ENCODE measurements around the gene VWA8.
A peak's percentile ranks its signal among the peaks of the same experiment; 100 is the strongest.
"Not testable (repeated sequence)": the region's sequence is repeated elsewhere in the genome, so short reads cannot be mapped to it uniquely, and the experiment has no call there.

Gene VWA8

DNA sequence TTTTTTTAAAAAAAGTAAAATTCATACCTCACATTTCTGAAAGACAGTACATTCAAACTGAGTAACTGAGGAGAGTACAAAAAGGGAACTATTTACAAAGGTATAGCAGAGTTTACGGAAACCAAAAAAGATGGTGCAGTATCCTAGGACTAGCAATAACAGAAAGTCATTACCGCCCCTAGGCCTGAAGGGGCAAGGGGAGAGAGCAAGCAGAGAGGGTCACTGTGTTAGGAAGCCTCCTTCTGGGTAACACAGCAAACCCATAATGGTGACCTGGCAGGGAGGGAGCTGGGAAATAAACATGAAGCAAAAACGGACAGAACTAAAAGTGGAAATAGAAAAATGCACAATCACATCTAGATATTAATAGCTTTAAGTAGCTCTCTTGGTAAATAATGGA, 8.2 kb downstream of the VWA8 start:
- Histone ChIP-seq H3K27me3 (replicated peaks) (no peaks in the 10 kb centered on the region), H3K36me3 (replicated peaks) (no peaks in the 10 kb centered on the region), H3K27ac (no peak overlapping the region), H3K4me3 (ENCODE audit: low read depth, low read length) (no peak overlapping the region)
- TF ChIP-seq, protein P1, sequence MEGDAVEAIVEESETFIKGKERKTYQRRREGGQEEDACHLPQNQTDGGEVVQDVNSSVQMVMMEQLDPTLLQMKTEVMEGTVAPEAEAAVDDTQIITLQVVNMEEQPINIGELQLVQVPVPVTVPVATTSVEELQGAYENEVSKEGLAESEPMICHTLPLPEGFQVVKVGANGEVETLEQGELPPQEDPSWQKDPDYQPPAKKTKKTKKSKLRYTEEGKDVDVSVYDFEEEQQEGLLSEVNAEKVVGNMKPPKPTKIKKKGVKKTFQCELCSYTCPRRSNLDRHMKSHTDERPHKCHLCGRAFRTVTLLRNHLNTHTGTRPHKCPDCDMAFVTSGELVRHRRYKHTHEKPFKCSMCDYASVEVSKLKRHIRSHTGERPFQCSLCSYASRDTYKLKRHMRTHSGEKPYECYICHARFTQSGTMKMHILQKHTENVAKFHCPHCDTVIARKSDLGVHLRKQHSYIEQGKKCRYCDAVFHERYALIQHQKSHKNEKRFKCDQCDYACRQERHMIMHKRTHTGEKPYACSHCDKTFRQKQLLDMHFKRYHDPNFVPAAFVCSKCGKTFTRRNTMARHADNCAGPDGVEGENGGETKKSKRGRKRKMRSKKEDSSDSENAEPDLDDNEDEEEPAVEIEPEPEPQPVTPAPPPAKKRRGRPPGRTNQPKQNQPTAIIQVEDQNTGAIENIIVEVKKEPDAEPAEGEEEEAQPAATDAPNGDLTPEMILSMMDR (IDR thresholded peaks at IDR 0.05; ENCODE audit: low read depth, low read length, missing control alignments) = no peak
- in situ Hi-C loops (cut with HindIII; ENCODE audit: low pct_ligation_motif_present, low sequenced_read_pairs) = no loop called here
- DNase-seq = no peak

DNA sequence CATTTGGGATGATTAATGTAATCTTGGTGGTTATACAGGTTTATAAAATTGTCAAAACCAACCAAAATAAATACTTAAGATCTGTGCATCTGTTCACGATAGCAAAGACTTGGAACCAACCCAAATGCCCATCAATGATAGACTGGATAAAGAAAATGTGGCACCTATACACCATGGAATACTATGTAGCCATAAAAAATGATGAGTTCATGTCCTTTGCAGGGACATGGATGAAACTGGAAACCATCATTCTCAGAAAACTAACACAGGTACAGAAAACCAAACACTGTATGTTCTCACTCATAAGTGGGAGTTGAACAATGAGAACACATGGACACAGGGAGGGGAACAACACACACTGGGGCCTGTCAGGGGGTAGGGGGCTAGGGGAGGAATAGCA, 11.8 kb downstream of the VWA8 start:
- H3K27me3 ChIP-seq (replicated peaks); H3K4me3 ChIP-seq (ENCODE audit: low read depth, low read length); H3K27ac ChIP-seq; in situ Hi-C loops (cut with HindIII; ENCODE audit: low pct_ligation_motif_present, low sequenced_read_pairs); H3K36me3 ChIP-seq (replicated peaks); DNase-seq: not testable (repeated sequence)

DNA sequence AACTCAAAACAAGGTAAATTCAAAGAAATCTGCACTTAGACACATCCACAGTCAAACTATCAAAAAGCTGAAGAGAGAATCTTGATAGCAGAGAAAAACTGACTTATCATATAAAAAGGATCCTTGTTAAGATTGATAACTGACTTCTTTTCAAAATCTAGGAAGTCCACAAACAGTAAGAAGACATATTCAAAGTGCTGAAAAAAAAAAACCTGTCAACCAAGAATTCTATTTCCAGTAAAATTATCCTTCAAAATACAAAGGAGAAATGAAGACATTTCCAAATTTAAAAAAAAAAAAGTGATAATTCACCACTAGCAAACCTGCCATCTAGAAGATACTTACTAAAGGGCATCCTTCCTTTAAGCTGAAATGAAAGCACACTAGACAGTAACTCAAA, 15.0 kb downstream of the VWA8 start:
- Histone ChIP-seq H3K27ac (no peak overlapping the region), H3K36me3 (replicated peaks) (no peaks in the 10 kb centered on the region), H3K27me3 (replicated peaks) (no peaks in the 10 kb centered on the region), H3K4me3 (ENCODE audit: low read depth, low read length) (no peak overlapping the region)
- in situ Hi-C loops (cut with HindIII; ENCODE audit: low pct_ligation_motif_present, low sequenced_read_pairs) = no loop called here
- DNase-seq = no peak
- TF ChIP-seq, protein P1 (IDR thresholded peaks at IDR 0.05; ENCODE audit: low read depth, low read length, missing control alignments) = no peak

DNA sequence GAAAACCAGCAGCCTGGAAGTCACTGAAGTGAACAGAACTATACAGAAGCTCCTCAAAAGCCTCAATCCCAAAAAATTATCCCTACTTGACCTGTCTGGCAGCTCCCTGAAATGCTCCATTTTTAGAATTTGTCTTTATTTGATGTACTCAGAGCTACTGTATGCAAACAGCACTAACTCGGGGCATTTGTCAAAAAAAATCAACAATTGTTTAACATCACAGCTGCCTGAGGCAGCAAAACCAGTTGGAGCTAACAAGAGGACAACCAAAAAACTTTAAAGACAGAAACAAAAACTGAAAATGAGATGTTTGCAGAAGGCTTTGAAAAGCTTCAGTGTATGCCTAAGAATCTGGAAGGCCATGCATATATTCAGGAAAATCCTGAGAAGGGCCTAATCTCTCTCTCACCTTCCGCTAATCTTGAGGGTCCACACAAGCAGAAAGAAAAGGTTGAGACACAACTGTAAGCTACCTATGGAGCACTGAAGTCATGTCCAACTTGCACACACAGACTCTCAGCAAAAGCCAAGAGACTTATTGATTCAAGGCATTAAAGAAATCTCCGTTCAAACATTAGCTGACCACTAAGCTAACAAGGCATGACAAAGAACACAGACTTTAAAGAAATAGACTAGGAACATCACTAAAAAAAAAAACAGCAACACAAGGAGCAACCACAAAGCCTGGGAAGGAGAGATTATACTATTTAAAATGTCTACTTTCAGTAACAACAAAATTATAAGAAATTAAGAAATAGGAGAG, 16.1 kb downstream of the VWA8 start:
- no peak for DNase-seq
- no peaks in the 10 kb centered on the region for H3K27me3 ChIP-seq (replicated peaks)
- no peaks in the 10 kb centered on the region for H3K36me3 ChIP-seq (replicated peaks)
- no peak overlapping the region for H3K27ac ChIP-seq
- no peak overlapping the region for H3K4me3 ChIP-seq (ENCODE audit: low read depth, low read length)
- TF ChIP-seq, protein P1 (IDR thresholded peaks at IDR 0.05; ENCODE audit: low read depth, low read length, missing control alignments) = no peak
- in situ Hi-C loops (cut with HindIII; ENCODE audit: low pct_ligation_motif_present, low sequenced_read_pairs) = no loop called here

DNA sequence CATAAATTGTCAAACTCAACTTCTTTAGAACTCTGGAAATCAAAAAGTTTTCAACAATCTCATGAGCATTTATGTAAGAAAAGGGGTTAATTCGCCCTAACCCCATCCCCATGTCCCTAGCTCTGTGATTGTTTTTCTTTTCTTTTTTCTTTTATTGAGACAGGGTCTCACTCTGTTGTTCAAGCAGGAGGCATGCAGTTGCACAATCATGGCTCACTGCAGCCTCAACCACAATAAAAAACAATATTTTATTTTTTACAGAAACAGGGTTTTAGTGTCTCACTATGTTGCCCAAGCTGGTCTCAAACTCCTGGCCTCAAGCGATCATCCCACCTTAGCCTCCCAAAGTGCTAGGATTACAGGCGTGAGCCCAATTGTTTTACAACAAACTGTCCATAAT, 16.7 kb downstream of the VWA8 start:
- in situ Hi-C loops (cut with HindIII; ENCODE audit: low pct_ligation_motif_present, low sequenced_read_pairs) = no loop called here
- Histone ChIP-seq H3K27me3 (replicated peaks) (no peaks in the 10 kb centered on the region), H3K27ac (no peak overlapping the region), H3K36me3 (replicated peaks) (no peaks in the 10 kb centered on the region), H3K4me3 (ENCODE audit: low read depth, low read length) (no peak overlapping the region)
- DNase-seq = no peak
- TF ChIP-seq, protein P1 (IDR thresholded peaks at IDR 0.05; ENCODE audit: low read depth, low read length, missing control alignments) = no peak

DNA sequence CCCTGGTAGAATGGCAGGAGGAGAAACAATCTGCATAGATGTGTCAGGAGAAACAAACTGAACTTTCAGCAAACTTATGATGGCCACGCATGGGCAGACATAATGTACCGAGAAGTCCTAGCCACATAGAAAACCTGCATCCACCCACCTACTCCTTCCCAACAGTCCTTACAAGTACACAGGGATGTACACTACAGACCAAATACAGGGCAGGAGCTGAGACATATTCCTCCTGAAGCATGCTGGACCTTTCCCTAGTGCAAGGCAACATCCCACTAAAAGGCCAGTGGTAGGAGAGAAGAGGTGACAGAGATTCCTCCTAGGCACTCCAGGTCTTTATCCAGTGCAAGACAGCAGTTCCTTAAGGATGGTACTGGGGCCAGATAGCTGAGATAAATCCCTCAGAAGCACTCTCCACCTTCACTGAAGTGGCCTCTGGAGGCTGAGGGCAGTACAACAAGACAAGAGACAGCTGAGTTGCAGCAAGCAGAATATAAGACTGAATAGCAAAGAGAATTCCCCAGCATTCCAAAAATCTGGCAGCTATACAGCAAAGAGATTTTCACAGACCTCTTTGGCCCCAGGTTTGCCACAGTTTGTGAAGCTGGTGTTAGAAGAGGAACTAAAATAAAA, 18.3 kb downstream of the VWA8 start:
- no peak overlapping the region for H3K4me3 ChIP-seq (ENCODE audit: low read depth, low read length)
- in situ Hi-C loops (cut with HindIII; ENCODE audit: low pct_ligation_motif_present, low sequenced_read_pairs) = no loop called here
- no peaks in the 10 kb centered on the region for H3K27me3 ChIP-seq (replicated peaks)
- TF ChIP-seq, protein P1 (IDR thresholded peaks at IDR 0.05; ENCODE audit: low read depth, low read length, missing control alignments) = peak; percentile 76
- DNase-seq = peak; percentile 63
- no peaks in the 10 kb centered on the region for H3K36me3 ChIP-seq (replicated peaks)
- no peak overlapping the region for H3K27ac ChIP-seq
